ENCODE data around the gene HINT2.
A peak's percentile ranks its signal among the peaks of the same experiment; 100 is the strongest.

The HINT2 gene

DNA sequence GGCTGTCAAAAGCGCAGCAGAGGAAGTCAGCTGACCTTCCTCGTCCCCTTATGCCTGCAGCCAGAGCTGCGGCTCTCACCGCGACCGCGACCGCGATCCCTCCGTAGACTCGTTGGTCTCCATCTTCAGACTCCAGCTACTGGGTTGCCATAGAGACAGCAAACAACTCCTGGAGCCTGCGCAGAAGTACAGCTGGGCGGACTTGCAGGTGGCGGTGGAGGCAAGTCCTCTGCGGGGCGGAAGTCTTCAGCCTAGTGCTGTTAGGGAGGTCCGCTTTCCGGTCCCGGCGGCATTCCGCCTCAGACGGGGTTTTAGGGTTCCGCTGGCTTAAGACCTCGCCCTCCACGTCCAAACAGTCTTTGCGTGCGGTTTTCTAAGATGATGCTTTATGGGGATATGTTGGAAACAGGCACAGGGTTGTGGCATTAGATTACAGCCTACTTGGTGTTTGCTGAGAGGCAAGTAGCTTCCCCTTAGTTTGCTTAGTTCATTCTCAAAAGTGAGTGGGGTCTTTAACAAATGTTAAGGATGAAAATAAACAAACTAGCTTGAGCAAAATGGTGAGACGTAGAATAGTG lies 2.7 kb downstream of the HINT2 start, which contains the start of gene SPAG8:
Gene SPAG8 (minus strand): TSS at position 238 of the 578 bp plus-strand sequence. CDS start 115 bp downstream, at position 123.
- peak; percentile 80 to 84 for DNase-seq (ENCODE audit: low read depth in 1 of 2, low spot score in 1 of 2)

GRCh38 chr9:35811381-35812024 lies 3.3 kb downstream of the HINT2 start:
- DNase-seq (ENCODE audit: low read depth in 1 of 2, low spot score in 1 of 2): no peak

GRCh38 chr9:35810122-35810521 lies 4.7 kb downstream of the HINT2 start:
- no peak for DNase-seq (ENCODE audit: low read depth in 1 of 2, low spot score in 1 of 2)

DNA sequence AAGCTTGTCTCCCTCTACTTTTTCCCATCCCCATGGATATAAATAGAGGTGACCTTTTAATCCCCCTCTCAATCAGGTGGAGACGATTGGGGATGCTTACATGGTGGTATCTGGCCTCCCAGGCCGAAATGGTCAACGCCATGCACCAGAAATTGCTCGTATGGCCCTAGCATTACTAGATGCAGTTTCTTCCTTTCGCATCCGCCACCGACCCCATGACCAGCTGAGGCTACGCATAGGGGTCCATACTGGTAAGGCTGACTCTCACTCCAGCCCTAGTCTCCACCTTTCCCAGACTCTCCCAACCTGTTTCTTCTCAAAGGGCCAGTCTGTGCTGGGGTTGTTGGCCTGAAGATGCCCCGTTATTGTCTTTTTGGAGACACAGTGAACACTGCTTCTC lies 6.4 kb downstream of the HINT2 start:
- DNase-seq (ENCODE audit: low read depth in 1 of 2, low spot score in 1 of 2): no peak

- DNase-seq (ENCODE audit: low read depth in 1 of 2, low spot score in 1 of 2): no peak
Measured at GRCh38 chr9:35806101-35806500, 8.7 kb downstream of the HINT2 start.

GRCh38 chr9:35801328-35802128 lies 13.3 kb downstream of the HINT2 start:
- DNase-seq (ENCODE audit: low read depth in 1 of 2, low spot score in 1 of 2): no peak

- DNase-seq (ENCODE audit: low read depth in 1 of 2, low spot score in 1 of 2): no peak
Measured at GRCh38 chr9:35800530-35800929, 14.3 kb downstream of the HINT2 start.

DNA sequence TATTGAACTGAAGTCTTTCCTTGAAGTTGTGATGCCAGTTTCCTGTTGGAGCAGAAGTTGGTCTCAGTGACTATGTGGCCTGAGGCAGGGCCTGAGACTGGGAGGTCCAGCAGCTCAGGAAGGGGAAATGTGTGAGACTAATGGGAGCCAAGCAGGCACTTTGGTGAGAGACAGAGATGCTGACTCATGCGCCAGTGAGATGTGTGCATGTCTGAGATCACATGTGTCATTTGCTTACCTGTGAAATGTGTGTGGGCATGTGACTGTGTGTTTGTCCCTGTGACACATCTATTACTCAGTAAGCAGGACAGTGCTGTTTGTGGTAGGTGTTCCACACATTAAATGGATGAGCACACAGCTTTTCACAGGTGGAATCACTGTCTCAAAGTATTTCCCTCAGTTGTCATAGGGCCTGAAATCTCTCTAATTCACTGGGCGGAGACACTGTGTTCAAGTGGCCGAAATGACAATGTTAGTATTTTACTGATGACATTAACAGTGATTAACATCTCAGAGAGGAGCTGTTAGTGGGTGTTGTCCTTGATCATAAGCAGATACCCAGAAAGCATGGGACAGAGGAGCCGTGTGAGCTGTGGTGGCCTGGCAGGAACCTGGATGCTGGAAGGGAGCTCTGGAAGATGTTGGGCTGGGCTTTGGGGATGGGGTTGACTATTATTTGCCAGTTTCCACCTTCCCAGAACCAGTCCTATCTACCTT lies 16.0 kb downstream of the HINT2 start:
- DNase-seq (ENCODE audit: low read depth in 1 of 2, low spot score in 1 of 2): peak in 1 of 2 donors; percentile 18

GRCh38 chr9:35797311-35798109 lies 17.3 kb downstream of the HINT2 start:
- no peak for DNase-seq (ENCODE audit: low read depth in 1 of 2, low spot score in 1 of 2)

- DNase-seq (ENCODE audit: low read depth in 1 of 2, low spot score in 1 of 2): no peak
Measured at GRCh38 chr9:35795695-35796094, 19.1 kb downstream of the HINT2 start.

GRCh38 chr9:35793461-35793860 lies 21.4 kb downstream of the HINT2 start:
- DNase-seq (ENCODE audit: low read depth in 1 of 2, low spot score in 1 of 2): no peak

- DNase-seq (ENCODE audit: low read depth in 1 of 2, low spot score in 1 of 2): no peak
Measured at GRCh38 chr9:35792826-35793225, 22.0 kb downstream of the HINT2 start.

- DNase-seq (ENCODE audit: low read depth in 1 of 2, low spot score in 1 of 2): no peak
Measured at GRCh38 chr9:35792024-35792813, 22.6 kb downstream of the HINT2 start.

GRCh38 chr9:35791297-35791921 lies 23.4 kb downstream of the HINT2 start, which contains the start of gene NPR2:
Gene NPR2, plus strand, starts transcription at chr9:35791591. Its CDS starts 818 bp downstream, at chr9:35792409.
- DNase-seq (ENCODE audit: low read depth in 1 of 2, low spot score in 1 of 2): no peak

DNA sequence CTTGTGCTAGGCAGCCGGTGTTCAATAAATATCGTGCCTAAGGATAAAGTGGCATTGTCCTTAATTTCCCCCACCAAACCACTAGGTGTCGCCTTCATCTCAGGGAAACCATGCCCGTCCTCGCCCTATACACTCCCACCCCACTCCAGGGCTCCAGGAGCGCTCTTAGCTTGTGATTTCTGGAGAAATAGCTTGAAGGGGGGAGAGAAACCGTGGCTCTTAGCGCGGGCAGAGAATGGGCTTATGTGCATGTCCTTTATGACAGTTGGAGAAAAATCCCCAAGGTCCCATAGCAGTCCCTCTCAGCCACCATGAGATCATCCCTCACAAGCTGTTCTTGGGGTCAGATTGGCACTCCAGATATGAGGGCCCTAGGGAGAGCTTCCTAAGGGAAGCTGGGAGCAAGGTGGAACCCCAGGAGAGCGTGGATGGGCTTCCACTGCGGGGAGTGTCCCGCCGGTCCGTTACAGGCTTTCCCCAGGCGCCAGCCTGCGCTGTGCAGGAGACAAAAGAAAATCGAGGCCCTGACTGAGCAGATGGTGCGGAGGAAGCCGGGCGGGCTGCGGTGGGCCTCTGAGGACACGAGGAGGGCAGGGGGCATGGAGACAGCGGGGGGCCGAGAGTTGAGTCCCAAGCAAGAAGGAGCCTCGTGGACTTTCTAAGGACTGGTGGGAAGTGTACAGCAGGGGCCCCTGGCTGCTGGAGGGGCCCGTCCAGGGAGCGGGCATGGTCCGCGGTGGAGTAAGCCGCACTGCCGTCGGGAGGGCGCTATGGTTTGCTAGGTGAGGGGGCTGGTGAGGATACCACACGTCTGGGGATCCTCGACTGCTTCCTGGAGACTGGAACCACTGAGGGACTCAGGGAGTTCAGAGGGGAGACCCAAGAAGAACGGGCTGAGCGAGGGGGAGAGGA lies 24.2 kb downstream of the HINT2 start:
- no peak for DNase-seq (ENCODE audit: low read depth in 1 of 2, low spot score in 1 of 2)

DNA sequence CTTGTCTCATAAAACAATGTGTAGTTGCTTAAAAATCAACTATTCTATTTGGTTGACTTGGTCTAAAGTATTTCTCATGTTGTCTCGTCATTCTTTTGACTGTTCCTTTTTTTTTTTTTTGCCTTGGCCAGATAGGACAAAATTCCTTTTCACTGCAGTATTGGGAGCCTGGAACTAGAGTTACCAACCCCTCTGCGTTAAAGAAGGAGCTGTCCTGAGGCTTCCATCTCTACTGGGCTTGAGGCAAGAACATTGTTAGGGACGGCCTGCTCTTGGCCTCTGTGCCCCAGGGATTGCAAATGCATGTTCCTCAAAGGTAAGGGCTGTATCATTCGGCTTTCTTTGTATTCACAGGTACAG lies 24.8 kb downstream of the HINT2 start:
- no peak for DNase-seq (ENCODE audit: low read depth in 1 of 2, low spot score in 1 of 2)

GRCh38 chr9:35789541-35789940 lies 25.3 kb downstream of the HINT2 start:
- DNase-seq (ENCODE audit: low read depth in 1 of 2, low spot score in 1 of 2): no peak

DNA sequence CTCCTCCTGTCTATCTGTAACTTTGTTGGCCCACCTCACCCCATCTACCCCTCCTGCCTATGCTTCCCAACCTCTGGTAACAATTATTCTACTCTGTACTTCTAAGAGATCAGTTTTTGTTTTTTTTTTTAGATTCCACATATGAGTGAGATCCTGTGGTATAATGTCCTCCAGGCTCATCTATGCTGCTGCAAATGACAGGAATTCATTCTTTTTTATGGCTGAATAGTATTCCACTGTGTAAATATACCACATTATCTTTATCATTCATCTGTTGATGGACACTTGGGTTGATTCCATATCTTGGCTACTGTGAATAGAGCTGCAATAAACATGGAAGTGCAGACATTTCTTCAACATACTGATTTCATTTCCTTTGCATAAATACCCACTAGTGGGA lies 31.4 kb downstream of the HINT2 start:
- no peak for DNase-seq (ENCODE audit: low read depth in 1 of 2, low spot score in 1 of 2)

Data from stimulated activated CD4-positive, alpha-beta T cell treated with anti-CD3 and anti-CD28 coated beads, Interleukin-15, amount 100 ng/mL, for 1 hour (primary cell).